Measurements from ENCODE around the gene MBOAT1. TPM values are rescaled to one million over a fixed set of nuclear protein-coding genes. Genes with fewer than 3 reads are reported as not detected.

The MBOAT1 gene
- total RNA-seq, 1 donor from 2014 or later: 9.6 TPM

DNA sequence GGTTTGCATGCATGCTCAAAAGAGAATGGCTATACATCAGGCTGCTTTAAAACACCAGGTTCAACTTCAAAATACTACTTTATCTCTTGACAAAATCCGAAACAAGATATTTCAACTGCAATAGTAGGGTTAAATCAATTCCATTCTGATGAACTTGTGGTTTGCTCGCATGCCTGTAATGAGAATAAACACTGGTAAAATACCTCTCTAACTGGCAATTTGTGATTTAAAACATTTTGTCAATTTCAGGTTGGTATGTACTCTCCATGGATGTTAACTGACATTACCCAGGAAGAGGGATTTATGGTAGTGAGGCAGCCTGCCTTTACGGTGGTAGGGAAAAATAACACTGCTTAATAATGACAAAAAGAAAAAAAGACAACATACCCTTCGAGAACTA, 74.4 kb downstream of the MBOAT1 start:
- Histone ChIP-seq H3K27ac (no peak overlapping the region), H3K36me3 (peaks cover 0 to 1% of the 10 kb centered on the region in 2 donors), H3K4me1 (no peaks in the 10 kb centered on the region), H3K27me3 (no peaks in the 10 kb centered on the region), H3K4me3 (no peak overlapping the region), H3K9me3 (no peaks in the 10 kb centered on the region)
- no peak for DNase-seq (ENCODE audit: extremely low spot score in 2 of 2)
- TF ChIP-seq POLR2A (IDR thresholded peaks at IDR 0.05) (no peak), POLR2AphosphoS5 (IDR thresholded peaks at IDR 0.05; ENCODE audit: insufficient read depth in 1 of 2, low read depth in 1 of 2) (no peak)
- TF ChIP-seq, protein P1, sequence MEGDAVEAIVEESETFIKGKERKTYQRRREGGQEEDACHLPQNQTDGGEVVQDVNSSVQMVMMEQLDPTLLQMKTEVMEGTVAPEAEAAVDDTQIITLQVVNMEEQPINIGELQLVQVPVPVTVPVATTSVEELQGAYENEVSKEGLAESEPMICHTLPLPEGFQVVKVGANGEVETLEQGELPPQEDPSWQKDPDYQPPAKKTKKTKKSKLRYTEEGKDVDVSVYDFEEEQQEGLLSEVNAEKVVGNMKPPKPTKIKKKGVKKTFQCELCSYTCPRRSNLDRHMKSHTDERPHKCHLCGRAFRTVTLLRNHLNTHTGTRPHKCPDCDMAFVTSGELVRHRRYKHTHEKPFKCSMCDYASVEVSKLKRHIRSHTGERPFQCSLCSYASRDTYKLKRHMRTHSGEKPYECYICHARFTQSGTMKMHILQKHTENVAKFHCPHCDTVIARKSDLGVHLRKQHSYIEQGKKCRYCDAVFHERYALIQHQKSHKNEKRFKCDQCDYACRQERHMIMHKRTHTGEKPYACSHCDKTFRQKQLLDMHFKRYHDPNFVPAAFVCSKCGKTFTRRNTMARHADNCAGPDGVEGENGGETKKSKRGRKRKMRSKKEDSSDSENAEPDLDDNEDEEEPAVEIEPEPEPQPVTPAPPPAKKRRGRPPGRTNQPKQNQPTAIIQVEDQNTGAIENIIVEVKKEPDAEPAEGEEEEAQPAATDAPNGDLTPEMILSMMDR (IDR thresholded peaks at IDR 0.05): no peak
- intact Hi-C loops (cut with DNase I): no loop called here

DNA sequence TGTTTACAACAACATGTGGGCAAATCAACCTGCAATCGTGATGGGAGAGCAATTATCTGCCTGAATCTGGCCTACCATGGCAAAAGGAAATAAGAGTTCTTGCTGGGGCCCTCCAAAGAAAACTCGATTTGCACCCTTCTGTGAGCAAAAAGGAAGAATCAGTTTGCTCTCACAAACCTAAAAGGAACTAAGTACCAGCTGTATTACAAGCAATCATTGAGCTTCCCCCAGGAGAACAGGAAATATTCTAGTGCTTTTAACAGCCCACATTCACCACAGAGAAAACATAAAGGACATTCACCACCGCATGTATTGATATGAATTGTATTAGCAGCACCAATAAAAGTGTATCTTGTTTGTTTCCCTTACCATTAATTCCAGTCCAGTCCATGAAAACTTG, 75.0 kb downstream of the MBOAT1 start:
- no peaks in the 10 kb centered on the region for H3K27me3 ChIP-seq
- intact Hi-C loops (cut with DNase I): no loop called here

DNA sequence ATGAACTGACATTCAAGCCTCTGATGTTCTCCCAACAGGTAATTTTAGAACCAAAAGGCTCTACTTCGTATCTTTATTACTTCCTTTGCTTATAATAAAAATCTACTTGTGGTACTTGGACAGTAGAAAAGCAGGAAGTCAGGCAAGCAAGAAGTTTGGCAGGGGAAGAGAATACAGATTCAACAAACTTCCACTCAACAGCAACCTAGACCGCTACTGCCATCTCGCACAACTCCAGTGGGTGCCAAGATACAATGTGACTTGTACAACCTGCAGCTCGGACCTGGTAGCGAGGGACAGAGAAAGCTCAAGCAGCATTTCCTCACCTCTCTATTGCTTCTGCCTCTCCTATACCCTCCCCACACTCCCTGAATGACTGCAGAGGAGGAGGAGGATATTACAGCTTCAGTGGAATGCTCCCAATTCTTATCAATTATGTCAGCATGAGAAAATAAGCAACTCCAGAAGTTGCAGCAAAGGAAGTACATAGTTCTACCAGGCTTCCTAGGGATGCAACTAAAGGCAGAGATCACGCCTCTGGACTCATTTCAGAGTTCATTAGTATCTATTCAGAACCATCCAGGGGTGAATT, 76.5 kb downstream of the MBOAT1 start:
- DNase-seq (ENCODE audit: extremely low spot score in 2 of 2): no peak
- TF ChIP-seq, protein P1 (IDR thresholded peaks at IDR 0.05): no peak
- TF ChIP-seq POLR2AphosphoS5 (IDR thresholded peaks at IDR 0.05; ENCODE audit: insufficient read depth in 1 of 2, low read depth in 1 of 2) (no peak), POLR2A (IDR thresholded peaks at IDR 0.05) (no peak)
- H3K27ac ChIP-seq: no peak overlapping the region
- H3K36me3 ChIP-seq: no peaks in the 10 kb centered on the region
- H3K27me3 ChIP-seq: no peaks in the 10 kb centered on the region
- intact Hi-C loops (cut with DNase I): no loop called here
- H3K9me3 ChIP-seq: no peaks in the 10 kb centered on the region
- H3K4me1 ChIP-seq: no peaks in the 10 kb centered on the region
- no peak overlapping the region for H3K4me3 ChIP-seq

More for the DNA sequence above, 75.0 kb downstream of the MBOAT1 start:
- H3K9me3 ChIP-seq: no peaks in the 10 kb centered on the region
- TF ChIP-seq POLR2AphosphoS5 (IDR thresholded peaks at IDR 0.05; ENCODE audit: insufficient read depth in 1 of 2, low read depth in 1 of 2) (no peak), POLR2A (IDR thresholded peaks at IDR 0.05) (no peak)
- TF ChIP-seq, protein P1 (IDR thresholded peaks at IDR 0.05): no peak
- H3K27ac ChIP-seq: no peak overlapping the region
- H3K4me3 ChIP-seq: no peak overlapping the region
- no peaks in the 10 kb centered on the region for H3K4me1 ChIP-seq
- no peaks in the 10 kb centered on the region for H3K36me3 ChIP-seq
- no peak for DNase-seq (ENCODE audit: extremely low spot score in 2 of 2)

DNA sequence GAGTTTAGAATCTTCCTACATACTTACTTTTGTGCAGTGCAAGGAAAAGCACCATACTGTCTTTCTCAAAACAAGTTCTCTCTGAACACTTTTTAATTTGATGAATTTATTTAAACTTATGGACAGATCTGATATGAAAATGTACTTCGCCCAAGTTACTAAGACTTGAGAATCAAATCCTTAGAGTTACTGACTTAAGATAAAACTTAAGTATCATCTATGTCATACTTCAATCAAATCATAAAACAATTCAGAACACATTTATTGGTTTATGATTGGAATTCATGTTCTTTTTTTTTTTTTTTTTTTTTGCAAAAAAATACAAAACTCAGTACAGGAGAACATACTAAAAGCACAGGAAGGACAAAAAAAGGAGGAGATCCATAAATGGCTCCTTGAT, 77.7 kb downstream of the MBOAT1 start:
- intact Hi-C loops (cut with DNase I): no loop called here
- Histone ChIP-seq H3K36me3 (no peaks in the 10 kb centered on the region), H3K9me3 (no peaks in the 10 kb centered on the region), H3K27ac (no peak overlapping the region), H3K4me1 (no peaks in the 10 kb centered on the region), H3K4me3 (no peak overlapping the region), H3K27me3 (no peaks in the 10 kb centered on the region)
- TF ChIP-seq, protein P1 (IDR thresholded peaks at IDR 0.05): no peak
- TF ChIP-seq POLR2A (IDR thresholded peaks at IDR 0.05) (no peak), POLR2AphosphoS5 (IDR thresholded peaks at IDR 0.05; ENCODE audit: insufficient read depth in 1 of 2, low read depth in 1 of 2) (no peak)
- DNase-seq (ENCODE audit: extremely low spot score in 2 of 2): no peak

DNA sequence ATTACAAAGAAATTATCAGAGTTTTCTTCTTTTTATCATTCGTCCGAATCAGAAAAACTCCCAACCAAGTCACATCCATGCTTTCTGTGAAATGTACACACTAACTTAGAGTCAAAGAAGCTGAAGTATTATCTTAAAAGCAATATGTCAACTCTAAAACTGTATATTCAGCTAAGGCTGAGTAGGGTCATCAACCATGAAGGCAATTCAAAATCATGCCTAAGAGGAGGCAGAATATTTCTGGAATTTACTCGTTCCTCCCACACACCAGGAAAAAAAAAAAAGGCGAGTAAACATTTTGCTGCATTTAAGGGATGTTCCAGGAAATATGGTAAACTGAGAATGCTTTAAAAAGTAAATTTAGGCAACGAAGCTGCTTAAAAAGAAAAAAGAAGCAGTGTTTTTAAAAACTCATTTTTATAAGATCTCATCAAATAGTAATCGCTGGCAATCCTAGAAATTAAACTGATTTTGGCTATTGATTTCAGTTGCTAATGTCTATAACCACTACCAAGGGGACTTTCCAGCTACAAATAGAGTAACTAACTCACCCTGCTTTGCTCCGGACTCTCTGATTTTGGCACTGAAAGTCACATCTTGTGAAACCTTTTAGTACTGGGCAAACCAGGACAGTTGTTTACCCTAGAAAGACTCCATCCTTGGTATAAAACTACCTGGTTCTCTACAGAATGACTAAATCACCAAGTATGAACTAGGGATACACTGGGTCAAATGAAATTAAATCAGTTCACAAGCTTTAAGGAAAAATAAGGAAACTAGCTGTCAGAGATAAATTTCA, 82.8 kb downstream of the MBOAT1 start:
- Histone ChIP-seq H3K4me1 (peaks cover 6% of the 10 kb centered on the region), H3K36me3 (no peaks in the 10 kb centered on the region), H3K9me3 (no peaks in the 10 kb centered on the region), H3K4me3 (no peak overlapping the region), H3K27me3 (no peaks in the 10 kb centered on the region), H3K27ac (peak overlapping the region; percentile 74)
- peak in 1 of 2 donors; percentile 32 for TF ChIP-seq POLR2AphosphoS5 (IDR thresholded peaks at IDR 0.05; ENCODE audit: insufficient read depth in 1 of 2, low read depth in 1 of 2)
- TF ChIP-seq, protein P1 (IDR thresholded peaks at IDR 0.05): no peak
- intact Hi-C loops (cut with DNase I): no loop called here
- DNase-seq (ENCODE audit: extremely low spot score in 2 of 2): no peak
